Measurements from ENCODE around the gene SLC35C1. TPM values are rescaled to one million over a fixed set of nuclear protein-coding genes. Genes with fewer than 3 reads are reported as not detected.

Gene SLC35C1
- total and polyA plus RNA-seq, 9 of the 15 experiments (the other 6 are each of a cell fraction or from before 2014, with no cell fraction given), result 0.65 to 13.1 (median 2.4) TPM

- TF ChIP-seq SRSF3 (IDR thresholded peaks at IDR 0.05; ENCODE audit: insufficient read depth, low read length), result no peak
- no peak for TF ChIP-seq FOXO4 (CRISPR knock-in tag; IDR thresholded peaks at IDR 0.05)
- TF ChIP-seq CBX1 (IDR thresholded peaks at IDR 0.05; ENCODE audit: low read depth), result 0 out of 2 replicates have a peak, but pooled peaks have one; percentile 40
- peak; percentile 57 for TF ChIP-seq MEIS2 (IDR thresholded peaks at IDR 0.05; ENCODE audit: partially characterized antibody)
- TF ChIP-seq LCOR (CRISPR knock-in tag; IDR thresholded peaks at IDR 0.05), result 0 out of 2 replicates have a peak, but pooled peaks have one; percentile 34
- no peak for TF ChIP-seq NR2F6 (CRISPR knock-in tag; IDR thresholded peaks at IDR 0.05)
- no peak for TF ChIP-seq ZNF324 (CRISPR knock-in tag; IDR thresholded peaks at IDR 0.05)
- no peak for TF ChIP-seq KAT8 (IDR thresholded peaks at IDR 0.05; ENCODE audit: low read depth)
- peak; percentile 90 for TF ChIP-seq TFAP4 (CRISPR knock-in tag; IDR thresholded peaks at IDR 0.05; ENCODE audit: borderline replicate concordance)
- TF ChIP-seq GTF2E2 (tag; IDR thresholded peaks at IDR 0.05), result no peak
- TF ChIP-seq ESRRA (IDR thresholded peaks at IDR 0.05; ENCODE audit: borderline replicate concordance, low read depth), result no peak
- peak; percentile 32 for TF ChIP-seq CHD4 (IDR thresholded peaks at IDR 0.05; ENCODE audit: insufficient read depth, insufficient replicate concordance, low read depth, low read length, poor library complexity, severe bottlenecking)
- 0 out of 2 replicates have a peak, but pooled peaks have one; percentile 23 for TF ChIP-seq RBFOX2 (IDR thresholded peaks at IDR 0.05; ENCODE audit: low read depth, low read length)
- TF ChIP-seq EGR1 (conservative IDR thresholded peaks at IDR 0.05), result peak; percentile 59
- TF ChIP-seq DDX20 (tag; IDR thresholded peaks at IDR 0.05; ENCODE audit: low read depth), result no peak
- no peak for TF ChIP-seq CCAR2 (IDR thresholded peaks at IDR 0.05; ENCODE audit: low read depth, low read length)
- no peak for TF ChIP-seq ZBTB17 (CRISPR knock-in tag; IDR thresholded peaks at IDR 0.05)
- no peak for TF ChIP-seq ZNF253 (CRISPR knock-in tag; conservative IDR thresholded peaks at IDR 0.05)
- TF ChIP-seq ZBTB7A (IDR thresholded peaks at IDR 0.05; ENCODE audit: borderline replicate concordance, control insufficient read depth, low read depth, low read length), result peak; percentile 51; the same call in 1 of the 2 replicates
- peak in 1 of 2 experiments; percentile 44; a peak in 1 of 4 replicates for TF ChIP-seq RCOR1 (IDR thresholded peaks at IDR 0.05; ENCODE audit: borderline replicate concordance in 1 of 2, low read depth in 2 of 2, low read length in 2 of 2)
- TF ChIP-seq ZBTB2 (IDR thresholded peaks at IDR 0.05), result peak; percentile 35; the same call in 1 of the 2 replicates
- peak; percentile 72 for TF ChIP-seq RB1 (IDR thresholded peaks at IDR 0.05; ENCODE audit: low read depth)
- TF ChIP-seq SIN3A (IDR thresholded peaks at IDR 0.05; ENCODE audit: borderline replicate concordance in 2 of 2, control insufficient read depth in 1 of 2, low read depth in 2 of 2, low read length in 2 of 2), result 0 out of 4 replicates have a peak, but pooled peaks of 1 of the 2 experiments have one; percentile 29
- 0 out of 2 replicates have a peak, but pooled peaks have one; percentile 6 for TF ChIP-seq ARID1B (IDR thresholded peaks at IDR 0.05)
Observed at GRCh38 chr11:45771566-45772448, 33.1 kb upstream of the SLC35C1 start (continued).

All from K562 (cell line).